D341Med (cell line): ENCODE results near the gene ATP5F1E.
A peak's percentile ranks its signal among the peaks of the same experiment; 100 is the strongest.

Experiments used
- DNase-seq: peaks from one replicate; pipeline ENCODE4 v3.0.0; 2012; ENCODE audit warnings: low spot score

ATP5F1E gene

DNA sequence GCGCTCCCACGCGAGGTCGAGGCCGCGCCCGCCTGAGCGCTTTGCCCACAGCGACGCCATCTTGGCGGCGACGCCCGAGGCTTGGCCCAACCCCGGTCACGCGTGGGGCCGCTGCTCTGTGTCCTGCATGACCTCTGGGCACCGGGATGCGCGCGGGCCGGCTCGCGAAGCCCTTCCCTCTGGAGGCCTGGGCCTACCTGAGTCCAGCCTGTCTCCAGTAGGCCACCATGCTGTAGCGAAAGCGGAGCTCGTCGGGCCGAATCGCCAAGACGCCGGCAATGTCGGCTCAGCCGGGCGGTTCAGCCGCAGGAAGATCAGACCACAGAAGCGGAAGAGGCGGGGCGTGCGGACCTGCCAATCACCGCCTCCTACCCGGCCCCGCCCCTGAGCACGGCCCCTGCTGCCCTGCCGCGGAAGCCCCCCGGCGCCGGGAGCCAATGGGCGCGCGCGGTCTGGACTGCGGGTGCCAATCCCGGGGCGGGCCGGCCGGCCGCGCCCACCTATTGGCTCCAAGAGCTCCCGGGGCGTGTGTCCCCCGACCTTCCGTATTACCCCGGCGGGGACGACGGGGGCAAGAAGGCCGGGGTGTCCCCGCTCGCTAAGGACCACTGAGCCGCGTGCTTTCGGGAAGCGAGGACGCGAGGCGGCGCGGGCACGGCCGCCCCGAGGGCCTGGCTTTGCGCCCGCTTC, at the start of gene ATP5F1E:
ATP5F1E (minus strand) TSS at position 313 of the 690 bp plus-strand sequence; CDS start at position 229, 84 bp downstream.
- peak; percentile 99 for DNase-seq

GRCh38 chr20:59081036-59081435, 48.9 kb upstream of the ATP5F1E start:
- no peak for DNase-seq

DNA sequence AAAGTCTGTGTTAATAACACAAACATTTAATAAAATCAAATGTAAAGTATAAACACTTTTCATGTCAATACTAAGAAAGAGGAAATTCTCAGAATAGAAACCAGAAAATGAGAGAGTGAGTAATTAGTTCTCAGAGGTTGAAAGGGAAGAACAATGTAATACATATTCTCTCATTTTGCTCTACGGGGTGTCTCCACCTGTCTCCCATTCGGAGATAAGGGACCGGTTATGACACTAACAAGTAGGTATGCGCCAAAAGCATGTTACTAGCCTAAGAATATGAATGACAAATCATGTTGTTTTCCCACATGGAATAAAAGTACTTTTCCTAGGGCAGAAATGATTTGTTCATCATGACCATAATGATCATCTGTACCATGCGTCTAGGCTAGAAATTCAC, 46.1 kb upstream of the ATP5F1E start:
- no peak for DNase-seq

- no peak for DNase-seq
Observed at GRCh38 chr20:59077705-59078104, 45.6 kb upstream of the ATP5F1E start.

DNA sequence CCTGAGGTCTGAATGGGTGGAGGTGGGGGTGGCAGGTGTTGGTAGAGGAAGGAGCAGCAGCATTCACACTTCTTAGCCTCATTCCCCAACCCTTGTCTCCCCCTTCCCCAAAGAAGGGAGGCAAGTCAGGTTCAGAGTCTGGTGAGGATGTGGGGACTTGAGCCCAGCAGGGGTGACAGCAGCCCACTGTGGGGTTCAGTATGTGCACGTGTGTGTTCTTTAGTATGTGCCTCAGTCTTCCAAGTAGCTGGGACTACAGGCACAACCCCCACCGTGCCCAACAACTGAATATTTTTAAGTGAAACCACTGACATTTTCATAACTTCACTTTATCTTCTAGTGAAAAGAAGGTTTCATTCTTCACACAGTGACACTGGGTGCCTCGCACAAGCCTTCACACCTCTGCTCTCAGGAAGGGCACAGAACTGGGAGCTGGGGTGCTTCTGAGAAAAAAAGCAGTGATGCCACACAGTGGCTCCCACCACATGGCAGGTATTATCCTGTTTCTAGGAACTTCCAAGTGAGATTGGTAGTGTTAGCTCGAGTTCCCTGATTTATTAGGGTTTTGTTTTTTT, 43.9 kb upstream of the ATP5F1E start:
- DNase-seq: no peak

GRCh38 chr20:59074456-59074855, 42.3 kb upstream of the ATP5F1E start:
- DNase-seq: no peak

- no peak for DNase-seq
Observed at GRCh38 chr20:59073582-59073981, 41.4 kb upstream of the ATP5F1E start.

- DNase-seq: no peak
Observed at GRCh38 chr20:59071216-59071615, 39.1 kb upstream of the ATP5F1E start.

GRCh38 chr20:59069026-59069425, 36.9 kb upstream of the ATP5F1E start:
- DNase-seq: no peak

GRCh38 chr20:59068534-59068933, 36.4 kb upstream of the ATP5F1E start:
- no peak for DNase-seq

- DNase-seq: peak; percentile 36
Observed at GRCh38 chr20:59064214-59064722, 32.1 kb upstream of the ATP5F1E start.

DNA sequence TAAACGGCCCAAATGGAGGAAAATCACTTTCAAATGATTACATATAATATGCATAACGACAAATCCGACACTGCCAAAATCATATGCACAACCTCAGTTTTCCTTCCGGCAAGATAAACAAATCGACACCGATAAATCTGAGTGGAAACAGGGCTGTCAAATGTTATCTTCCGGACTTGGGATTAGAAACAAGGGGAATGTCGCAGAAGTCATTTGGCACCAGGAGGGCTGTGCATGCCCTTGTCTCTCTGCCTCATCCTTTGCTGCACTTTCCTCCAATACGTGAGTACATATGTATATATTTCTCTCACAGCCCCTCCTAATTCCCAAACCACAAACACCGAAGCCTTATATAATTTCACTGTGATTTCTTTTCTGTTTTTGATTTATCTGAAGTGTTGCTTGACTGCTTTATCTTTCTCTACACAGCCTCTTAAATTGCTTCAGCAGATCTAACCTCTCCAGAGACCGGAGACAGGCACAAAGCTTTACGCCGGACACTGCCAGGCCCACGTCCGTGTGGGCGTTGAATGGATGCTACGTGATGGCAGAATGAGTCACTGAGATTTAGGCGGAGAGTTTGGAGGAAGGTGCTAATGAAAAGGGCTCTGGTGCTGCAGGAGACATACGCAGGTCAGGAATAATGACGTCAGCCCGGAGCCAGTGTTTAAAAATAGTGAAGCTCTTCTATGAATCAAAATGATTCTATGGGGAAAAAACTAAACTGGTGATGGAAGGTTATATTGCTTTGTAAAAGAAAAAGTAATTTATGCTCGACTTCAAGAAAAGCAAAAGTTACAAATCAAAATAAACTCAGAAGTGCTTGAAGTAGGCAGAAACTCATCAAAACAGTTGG, 31.5 kb upstream of the ATP5F1E start:
- DNase-seq: peak; percentile 38

GRCh38 chr20:59062081-59062480, 29.9 kb upstream of the ATP5F1E start:
- DNase-seq: no peak

- DNase-seq: no peak
Observed at GRCh38 chr20:59055302-59055701, 23.2 kb upstream of the ATP5F1E start.

DNA sequence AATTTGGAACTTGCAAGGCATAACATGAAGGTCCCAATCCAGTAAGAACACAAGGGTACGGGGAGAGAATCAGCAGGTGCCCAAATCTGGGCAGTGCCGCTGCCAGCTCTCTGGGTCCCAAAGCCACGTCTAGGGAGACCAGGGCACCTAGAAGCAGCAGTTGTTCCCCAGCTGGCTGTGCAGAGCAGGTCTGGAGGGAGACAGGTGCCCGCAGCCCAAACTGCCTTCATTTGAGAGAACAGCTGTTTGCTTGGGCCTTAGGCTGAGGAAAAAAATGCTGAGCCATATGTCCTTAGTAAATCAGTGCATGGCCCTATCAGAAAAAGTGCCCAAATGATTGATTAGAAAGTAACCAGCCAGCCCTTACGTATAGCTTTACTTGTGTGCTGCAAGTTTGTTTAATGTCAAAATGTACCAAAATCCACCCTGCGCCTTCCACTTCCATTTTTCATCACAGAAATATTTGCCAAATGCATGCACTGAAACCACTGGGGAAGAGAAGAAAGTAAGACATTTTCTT, 19.6 kb upstream of the ATP5F1E start:
- no peak for DNase-seq

DNA sequence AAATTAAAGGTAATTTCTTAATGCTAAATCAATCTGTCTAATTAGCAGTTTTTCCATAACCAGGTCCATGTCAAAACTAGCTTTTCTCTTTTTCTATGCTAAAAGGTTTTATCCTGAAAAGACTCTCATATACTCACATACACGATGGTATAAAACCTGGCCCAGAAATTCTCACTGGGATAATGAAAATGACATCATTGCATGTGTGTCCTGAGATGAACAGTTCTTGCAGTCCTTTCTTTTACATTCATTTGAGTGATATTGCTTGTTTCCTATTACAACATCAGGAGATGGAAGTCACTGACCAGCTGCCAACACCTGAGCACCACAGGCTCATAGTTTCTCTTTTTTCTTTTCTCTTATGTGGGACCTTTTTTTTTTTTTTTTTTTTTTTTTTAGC, 18.3 kb upstream of the ATP5F1E start:
- DNase-seq: no peak

DNA sequence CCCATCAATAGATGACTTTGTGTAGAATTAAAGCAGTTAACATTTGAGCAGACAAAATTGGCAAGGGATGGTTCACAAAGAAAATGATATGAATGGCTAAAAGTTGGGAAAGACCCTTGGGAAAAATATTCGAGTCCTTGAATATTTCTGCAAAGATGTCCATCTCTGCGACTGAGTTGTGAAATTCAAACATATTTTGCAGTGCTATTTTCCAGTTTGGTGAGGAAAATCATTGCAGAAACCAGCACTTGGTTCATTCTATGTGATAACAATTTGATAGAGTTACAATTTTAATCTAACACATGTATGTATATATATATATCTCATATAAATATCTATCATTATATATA, 16.5 kb upstream of the ATP5F1E start:
- DNase-seq: no peak

- no peak for DNase-seq
Observed at GRCh38 chr20:59047938-59048680, 16.0 kb upstream of the ATP5F1E start.

DNA sequence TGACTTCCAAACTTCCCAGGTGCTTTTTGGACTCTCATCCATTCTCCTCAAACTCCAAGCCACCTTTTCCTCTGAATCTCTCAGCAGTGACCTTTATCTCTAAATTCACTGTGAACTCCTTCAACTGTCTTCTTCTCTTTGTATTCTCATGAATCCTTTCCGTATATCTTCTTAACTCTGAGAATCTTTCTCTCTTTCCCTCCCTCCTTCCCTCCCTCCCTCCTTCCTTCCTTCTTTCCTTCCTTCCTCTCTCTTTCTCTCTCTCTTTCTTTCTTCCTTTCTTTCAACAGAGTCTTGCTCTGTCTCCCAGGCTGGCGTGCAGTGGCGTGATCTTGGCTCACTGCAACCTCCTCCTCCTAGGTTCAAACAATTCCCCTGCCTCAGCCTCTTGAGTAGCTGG, 14.7 kb upstream of the ATP5F1E start:
- DNase-seq: no peak

GRCh38 chr20:59044796-59045195, 12.7 kb upstream of the ATP5F1E start:
- DNase-seq: no peak

- DNase-seq: no peak
Observed at GRCh38 chr20:59044295-59044694, 12.2 kb upstream of the ATP5F1E start.

DNA sequence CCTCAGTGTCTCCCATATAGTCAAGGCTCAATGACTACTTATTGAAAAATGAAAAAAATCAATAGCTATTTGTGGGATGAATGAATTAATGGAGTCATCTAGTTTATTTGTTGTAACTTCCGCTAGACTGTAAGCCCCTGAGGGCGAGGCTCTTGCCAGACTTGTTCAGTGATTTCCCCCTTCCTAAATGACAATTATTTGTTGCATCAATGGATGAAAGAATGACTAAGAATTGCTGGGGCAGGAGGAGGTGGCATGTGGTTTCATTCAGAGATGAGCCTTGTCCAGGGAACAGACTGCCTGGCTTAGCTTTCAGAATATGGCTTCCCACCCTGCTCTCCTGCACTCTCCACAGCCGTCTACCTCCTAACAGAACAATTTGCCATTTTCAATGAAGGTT, 11.6 kb upstream of the ATP5F1E start:
- DNase-seq: no peak
